ENCODE results near the gene TNPO2.
A peak's percentile ranks its signal among the peaks of the same experiment; 100 is the strongest.

Gene TNPO2

DNA sequence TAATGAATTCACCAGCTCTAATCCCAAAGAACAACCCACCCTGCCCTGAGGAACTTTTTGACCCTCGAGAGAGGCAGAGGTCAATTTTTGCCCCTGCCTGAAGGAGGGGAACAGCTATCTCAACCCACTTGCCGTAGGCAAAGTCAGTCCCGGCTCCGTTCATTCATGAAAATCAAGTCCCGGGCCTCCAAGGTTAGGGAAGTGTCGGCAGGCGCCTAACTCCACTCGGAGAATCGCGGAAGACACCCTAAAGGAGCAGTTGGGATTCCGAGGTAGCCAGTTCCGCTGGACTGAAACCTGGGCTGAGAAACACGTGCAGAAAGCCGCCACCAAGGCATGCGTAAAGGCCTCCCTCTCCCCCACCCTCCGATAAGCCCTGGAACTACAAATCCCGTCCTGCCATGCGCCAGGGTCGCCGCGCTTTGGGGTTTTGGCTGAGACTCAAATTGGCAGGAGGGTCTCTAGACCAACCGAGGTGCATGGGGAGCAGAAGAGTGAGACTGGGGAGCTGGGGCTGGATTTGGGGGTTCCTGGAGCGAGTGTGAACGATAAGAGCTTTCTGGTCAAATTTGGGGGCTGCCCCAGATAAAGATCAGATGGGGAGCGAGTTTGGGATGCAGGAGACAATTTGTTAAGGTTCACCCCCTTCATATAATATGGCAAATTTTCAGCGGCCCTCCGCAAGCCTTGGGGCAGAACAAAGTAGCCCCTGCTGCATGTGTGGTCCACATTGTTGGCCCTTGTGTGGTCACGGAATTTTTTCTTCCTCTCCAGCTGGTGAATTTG is at the start of gene TNPO2:
Gene TNPO2 (minus strand): TSS at position 292 of the 786 bp plus-strand sequence. CDS start 2,955 bp downstream, outside the sequence.
- peak; percentile 83 to 87 for DNase-seq

DNA sequence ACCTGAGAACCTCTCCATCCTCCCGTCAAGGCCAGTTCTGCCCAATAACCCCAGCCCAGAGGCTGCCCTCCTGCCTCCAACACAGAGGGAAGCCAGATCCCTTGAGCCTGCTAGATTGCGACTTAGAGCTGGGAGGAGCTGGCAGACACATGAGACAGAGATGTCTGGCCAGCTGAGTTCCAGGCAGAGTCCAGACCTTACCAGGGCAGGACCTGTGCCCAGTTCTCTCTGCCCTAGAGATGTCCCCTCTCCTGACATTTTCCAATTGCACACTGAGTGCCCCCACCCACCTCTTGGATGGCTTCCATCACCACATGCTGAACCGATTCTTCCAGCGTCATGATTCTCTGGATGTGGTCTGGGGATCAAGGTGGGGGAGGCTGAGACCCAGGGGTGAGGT is 48.6 kb upstream of the TNPO2 start:
- no peak for DNase-seq

DNA sequence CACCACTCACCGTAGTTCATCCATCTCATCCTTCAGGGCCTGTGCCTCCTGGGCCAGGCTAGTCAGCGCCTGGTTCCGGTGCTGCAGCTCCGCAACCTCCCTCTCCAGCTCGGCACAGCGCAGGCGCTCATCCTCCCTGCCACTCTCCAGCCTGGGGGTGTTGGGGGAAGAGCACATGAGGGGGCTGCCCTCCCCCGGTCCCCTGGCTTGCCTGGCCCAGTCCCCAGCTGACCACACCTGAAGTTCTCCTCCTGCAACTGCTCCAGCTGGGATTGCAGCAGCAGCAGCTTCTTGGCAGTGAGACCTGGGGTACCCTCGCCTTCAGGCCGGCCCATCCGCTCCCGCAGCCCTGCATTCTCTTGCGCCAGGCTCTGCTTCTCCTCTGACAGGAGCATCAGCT is 47.2 kb upstream of the TNPO2 start:
- DNase-seq: no peak

DNA sequence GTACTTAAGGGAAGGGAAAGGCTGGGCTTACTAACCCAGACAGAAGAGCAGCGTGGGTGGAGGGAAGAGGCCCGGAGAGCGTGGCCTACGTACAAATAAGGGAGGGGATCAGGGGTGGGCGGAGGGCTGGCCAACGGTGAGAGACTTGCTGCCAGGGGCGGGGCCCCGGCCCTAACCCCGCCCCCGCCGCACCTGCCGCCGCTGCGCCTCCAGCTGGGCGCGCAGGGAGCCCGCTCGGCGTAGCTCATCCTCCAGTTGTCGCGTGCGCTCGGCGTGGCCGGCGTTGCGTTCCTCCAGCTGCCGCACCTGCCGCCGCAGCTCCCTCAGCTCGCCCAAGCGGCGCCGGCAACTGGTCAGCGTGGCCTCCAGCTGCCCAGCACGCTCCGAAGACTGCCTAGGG is 46.0 kb upstream of the TNPO2 start:
- no peak for DNase-seq

DNA sequence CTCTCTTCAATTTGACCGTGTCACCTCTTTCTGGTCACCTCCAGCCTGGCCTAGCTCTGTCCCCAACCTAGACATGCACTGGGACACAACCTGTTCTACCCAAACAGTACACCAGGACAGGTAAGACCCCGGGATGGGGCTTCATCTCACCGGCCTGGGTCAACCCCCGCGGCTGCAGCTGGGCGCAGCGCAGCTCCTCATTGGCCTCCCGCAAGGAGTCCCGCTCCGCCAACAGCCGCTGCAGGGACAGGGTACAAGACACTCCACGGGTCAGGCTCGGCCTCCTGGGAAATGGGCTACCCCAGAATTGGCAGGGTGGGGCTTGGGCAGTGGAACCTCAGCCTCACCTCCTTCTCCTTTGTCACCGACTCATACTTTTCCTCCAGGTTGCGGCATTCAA is 43.9 kb upstream of the TNPO2 start:
- DNase-seq: no peak

DNA sequence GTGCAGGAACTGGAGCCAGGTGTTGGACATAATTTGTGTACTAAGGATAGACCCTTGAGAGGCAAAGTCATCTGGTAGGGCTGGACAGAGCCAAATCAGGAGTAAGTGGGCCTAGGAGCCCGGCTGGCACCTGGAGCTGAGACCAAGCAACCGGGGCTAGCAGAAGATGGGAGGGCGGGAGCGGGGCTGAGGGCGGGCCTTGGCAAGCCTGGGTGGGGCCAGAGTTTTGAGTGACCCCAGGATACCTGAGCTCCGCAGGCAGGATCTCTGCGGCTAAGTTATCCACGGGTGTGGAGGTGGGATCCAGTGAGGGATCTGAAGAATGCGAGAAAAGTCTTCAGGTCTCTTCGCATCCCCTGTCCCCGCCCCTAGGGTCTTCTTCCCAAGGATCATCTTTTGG is 43.4 kb upstream of the TNPO2 start:
- DNase-seq: no peak

DNA sequence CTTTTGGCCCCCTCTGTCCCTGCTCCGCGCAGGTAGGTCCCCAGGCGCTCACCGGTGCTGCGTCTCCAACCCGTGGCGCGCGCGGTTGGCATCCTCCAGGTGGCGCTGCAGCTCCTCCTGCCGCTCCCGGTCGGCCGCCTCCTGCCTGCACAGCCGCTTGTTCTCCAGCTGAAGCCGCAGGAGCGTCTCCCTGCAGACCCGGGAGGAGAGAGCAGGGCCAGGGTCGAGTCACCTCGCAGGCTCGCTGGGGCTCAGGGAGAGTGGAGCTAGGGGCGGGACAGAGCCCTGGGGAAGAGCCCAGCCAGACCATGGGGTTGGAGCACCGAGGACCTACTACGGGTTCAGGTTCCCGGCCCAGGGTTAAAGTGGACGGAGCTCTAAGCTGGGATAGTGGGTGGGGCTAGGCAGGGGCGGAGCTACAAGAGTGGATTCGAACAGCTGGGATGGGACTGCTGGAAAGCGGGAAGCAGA is 42.4 kb upstream of the TNPO2 start:
- DNase-seq: no peak

DNA sequence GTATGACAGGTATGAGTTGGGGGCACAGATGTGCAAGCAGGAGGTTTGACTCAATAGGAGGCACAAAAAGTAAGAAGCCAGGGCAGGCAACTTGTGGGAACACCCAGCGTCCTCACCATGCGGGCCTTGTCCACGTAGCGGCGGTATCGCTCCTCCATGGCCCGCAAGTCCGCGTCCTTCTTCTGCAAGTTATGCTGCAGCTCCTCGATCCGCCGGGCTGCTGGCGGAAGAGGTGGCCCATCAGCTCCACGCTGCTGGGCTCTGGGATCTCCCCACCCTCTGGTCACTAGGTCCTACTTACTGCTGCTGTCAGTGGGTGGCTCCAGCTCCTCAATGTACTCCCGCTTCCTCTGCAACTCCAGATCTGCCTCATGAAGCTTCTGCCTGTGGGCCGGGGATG is 41.0 kb upstream of the TNPO2 start:
- DNase-seq: no peak

DNA sequence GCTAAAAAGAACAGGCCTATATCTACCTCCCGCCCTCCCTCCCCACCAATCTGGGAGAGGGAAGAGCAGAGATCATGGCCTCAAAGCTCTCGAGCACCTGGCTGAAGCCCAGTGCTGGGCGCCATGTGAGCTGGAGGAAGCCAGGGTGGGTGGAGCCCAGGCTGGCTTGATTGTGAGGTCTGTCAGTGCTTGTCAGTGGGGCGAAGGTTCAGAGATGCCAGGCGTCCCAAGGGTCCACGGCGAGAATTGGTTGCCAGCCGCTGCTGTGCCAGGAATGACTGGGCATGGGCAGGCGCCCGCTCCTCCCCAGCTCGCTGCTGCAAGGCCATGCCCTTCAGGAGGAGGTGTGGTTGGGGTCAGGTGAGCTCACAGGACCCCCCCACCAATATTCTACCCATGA is 39.4 kb upstream of the TNPO2 start:
- DNase-seq: no peak

DNA sequence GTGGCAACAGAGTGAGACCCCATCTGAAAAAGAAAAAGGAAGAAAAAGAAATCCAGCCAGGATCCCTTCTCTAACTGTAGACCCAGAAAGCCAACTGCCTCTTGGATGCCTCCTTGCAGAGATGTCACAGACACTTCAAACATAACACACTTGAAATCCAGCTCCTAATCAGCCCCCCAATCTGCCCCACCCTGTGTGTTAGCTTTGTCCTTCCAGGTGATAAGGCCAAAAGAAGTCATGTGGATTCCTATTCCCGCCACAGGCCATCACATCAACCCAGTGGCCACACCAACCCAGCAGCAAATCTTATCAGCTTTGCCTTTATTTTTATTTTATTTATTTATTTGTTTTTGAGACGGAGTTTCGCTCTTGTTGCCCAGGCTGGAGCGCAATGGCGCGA is 36.0 kb upstream of the TNPO2 start:
- DNase-seq: no peak

DNA sequence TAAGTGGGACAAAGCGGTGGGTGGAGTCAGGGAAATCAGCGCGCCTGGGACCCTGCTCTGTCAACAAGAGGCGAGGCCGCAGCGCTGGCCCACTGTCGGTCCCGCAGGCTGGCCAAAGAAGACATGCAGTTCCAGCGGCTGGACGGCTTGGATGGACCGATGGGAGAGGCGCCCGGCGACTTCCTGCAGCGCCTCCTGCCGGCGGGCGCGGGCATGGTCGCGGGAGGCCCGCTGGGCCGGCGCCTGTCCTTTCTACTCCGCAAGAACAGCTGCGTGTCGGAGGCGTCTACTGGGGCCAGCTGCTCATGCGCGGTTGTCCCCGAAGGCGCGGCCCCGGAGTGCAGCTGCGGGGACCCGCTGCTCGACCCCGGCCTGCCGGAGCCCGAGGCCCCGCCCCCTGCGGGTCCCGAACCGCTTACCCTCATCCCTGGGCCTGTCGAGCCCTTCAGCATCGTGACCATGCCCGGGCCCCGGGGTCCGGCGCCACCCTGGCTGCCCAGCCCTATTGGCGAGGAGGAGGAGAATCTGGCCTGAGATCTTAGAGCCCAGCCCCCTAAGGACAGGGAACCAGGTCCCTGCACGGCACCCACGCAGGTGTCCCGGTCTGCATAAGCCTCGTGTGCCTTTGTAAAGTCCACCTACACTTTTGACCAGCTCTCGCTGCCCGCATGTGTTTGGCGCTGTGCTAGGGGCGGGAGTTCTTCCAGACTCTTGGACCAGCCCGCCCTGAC is 34.0 kb upstream of the TNPO2 start:
- DNase-seq: peak; percentile 65 to 80

DNA sequence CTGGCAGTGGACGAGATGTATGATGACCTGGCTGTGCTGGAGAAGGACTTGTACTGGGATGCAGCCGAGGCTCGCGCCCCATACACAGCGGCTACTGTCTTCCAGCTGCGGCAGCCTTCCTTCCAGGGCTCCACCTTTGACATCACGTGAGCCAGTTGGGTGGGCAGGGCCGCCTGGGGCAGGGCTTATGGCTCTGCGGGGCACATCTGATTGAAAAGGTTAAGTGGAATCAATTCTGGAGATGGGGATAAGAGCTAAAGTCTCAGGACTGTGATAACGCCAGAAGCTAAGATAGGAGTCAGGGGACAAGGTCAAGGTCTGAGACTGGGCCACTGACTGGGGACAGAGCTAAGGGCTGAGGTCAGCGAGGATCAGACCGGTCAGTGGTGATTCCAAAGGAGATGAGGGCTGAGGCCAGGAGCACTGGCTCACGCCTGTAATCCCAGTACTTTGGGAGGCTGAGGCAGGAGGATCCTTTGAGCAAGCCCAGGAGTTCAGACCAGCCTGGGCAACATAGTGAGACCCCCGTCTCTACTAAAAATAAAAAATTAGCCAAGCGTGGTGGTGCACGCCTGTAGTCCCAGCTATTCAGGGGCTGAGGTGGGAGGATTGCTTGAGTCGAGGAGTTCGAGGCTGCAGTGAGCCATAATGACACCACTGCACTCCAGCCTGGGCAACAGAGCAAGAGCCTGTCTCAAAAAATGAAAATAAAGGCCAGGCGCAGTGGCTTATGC is 32.6 kb upstream of the TNPO2 start:
- DNase-seq: no peak

DNA sequence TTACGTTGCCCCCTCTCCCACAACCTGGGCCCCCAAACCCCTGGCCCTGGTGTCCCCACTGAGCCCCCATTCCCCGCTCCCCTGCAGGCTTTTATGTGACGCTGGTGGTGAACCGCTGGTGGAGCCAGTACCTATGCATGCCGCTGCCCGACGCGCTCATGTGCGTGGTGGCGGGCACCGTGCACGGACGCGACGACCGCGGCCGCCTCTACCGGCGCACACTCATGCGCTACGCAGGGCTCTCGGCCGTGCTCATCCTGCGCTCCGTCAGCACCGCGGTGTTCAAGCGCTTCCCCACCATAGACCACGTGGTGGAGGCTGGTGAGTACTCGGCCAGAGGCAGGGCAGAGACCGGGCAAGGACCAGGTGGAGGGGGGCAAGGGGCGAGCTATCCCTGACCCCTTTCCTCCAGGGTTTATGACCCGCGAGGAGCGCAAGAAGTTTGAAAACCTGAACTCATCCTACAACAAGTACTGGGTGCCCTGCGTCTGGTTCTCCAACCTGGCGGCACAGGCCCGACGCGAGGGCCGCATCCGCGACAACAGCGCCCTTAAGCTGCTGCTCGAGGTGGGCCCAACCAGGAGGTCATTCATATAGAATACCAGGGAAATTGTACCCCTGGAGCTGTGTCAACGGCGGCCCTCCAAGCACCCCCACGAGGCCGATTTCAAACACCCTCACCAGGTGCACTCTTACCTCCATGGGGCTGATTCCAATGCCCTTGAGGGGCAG is 30.9 kb upstream of the TNPO2 start:
- no peak for DNase-seq

DNA sequence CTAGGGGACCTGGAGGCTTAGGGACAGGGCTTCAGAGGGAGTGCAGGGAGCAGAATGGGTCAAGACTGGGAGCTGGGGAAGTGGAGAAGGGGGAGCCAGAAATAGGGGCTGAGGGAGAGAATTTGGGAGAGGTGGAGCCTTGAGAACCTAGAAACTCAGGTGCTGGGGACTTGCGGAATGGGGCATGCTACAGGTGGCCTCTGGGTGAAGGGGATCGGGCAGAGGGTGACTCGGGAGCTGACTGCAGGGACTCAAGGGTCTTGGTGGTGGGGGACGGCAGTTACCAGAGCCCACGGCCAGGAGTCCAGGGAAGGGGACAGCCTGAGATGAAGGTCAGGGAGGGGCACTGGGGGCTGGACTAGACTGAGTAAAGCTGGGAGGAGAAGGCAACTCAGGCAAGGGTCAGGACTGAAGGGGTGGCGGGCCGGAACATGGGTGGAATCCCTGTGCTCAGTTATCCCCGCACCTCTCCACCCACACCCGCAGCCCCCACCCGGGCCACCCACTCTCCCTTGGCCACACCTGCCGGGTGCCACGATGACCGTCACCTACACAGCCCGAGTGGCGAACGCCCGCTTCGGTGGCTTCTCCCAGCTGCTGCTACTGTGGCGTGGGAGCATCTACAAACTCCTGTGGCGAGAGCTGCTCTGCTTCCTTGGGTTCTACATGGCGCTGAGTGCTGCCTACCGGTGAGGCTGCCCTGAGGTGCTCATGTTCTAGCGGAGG is 28.5 kb upstream of the TNPO2 start:
- no peak for DNase-seq

DNA sequence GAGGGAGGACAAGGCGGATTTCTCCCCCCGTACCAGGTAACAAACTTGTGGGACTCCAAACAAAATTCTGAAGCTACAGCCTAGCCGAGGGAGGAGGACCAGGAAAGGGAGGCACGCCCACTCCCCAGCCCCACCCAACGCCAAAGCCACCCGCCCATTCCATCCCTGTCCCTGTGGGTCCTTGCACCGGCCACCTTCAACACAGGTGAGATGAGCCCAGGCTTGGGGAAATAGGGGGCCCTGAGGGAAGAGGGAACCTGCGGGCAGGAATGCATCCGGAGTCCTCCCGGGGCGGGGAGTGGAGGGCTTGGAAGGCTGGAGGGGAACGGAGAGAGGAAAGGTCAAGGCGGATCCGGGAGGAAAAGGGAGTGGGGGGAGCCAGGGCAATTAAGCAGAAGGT is 27.9 kb upstream of the TNPO2 start, which contains the start of gene BEST2:
Gene BEST2 (plus strand): TSS at position 157 of the 400 bp plus-strand sequence. CDS start 802 bp downstream, outside the sequence.
- no peak for DNase-seq

DNA sequence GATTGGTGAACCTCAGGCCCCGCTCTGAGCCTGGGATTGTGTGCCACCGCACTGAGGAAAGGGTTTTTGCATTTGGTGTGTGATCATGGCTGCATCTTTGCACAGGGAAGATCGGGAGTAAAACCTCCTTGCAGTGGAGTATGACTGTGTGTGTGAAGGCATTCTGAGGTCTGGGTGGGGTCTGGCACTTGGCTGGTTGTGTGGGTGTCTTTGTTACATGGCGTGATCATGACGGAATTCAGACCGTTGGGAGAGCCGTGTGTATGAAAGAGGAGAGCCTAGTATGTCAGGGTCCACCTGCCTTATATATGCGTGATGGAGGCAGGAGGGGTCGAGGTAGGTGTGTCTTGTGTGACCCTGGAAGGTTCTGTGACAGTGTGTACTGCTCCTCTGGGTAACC is 27.1 kb upstream of the TNPO2 start:
- DNase-seq: no peak

DNA sequence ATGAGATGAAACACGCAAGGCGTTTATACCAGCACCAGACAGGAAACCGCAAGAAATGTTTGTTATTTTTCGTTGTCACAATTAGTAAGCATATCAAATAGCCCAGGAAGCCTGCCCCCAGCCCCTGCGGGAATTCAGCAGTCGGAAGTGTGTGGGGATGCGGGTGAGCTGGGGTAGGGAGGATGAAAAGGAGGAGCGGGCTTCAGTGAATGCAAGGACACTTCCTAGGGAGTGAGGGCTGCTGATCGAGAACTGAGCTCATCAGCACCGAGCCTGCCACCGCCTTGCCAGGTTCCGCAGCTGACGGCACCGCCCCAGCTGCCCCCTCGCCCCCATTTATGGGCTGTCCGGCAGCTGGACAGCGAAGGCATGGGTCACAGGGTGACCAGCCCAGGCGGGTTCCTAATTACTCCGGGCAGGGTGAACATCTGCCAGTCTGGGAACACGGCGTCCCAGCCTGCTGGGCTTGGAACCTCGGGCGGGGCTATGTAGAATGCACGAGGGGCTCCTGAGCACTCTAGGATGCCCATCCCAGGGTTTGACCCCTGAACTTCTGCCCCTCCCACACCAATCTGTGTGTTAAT is 26.3 kb upstream of the TNPO2 start:
- no peak for DNase-seq

DNA sequence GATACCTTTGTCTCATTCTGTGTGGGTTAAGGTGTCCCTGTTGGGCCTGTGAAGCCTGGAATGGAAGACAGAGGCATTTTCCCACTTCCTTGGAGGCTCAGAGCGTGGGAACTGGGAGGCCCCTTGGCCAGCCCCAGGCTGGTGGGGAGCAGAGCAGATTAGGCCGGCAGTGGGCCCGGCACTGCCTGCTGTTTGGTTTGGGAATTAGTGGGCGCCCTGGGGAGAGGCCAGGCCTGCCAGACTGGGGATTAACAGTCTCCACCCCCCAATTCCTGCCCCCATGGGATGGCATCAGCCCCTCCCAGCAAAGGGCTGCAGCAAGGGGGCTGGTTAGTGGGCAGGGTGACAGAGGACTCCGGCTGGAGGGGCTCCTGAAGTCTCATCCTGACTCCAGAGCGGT is 24.8 kb upstream of the TNPO2 start:
- peak in 1 of 2 experiments; percentile 47 for DNase-seq

DNA sequence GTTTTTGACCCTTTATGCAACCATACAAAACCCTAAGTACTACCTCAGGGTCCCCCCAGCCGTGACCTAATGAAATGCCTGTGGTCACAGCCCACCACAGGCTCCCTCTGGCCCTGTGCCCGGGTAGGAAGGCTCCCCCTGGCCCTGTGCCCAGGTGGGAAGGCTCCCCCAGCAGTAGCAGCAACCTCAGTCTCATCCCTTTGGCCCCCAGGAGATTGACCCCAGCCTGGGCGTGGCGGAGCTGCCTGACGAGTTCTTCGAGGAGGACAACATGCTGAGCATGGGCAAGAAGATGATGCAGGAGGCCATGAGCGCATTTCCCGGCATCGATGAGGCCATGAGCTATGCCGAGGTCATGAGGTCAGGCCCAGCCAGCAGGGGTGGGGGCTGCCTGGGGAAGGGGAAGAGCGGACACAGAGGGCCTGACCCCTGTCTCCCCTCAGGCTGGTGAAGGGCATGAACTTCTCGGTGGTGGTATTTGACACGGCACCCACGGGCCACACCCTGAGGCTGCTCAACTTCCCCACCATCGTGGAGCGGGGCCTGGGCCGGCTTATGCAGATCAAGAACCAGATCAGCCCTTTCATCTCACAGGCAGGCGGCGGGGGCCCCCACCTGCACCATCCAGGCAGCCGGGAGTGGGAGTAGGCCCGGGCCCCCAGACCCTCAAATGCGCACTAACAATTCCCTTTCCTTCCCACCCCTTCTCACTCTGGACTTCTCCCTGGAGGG is 21.6 kb upstream of the TNPO2 start:
- no peak for DNase-seq

DNA sequence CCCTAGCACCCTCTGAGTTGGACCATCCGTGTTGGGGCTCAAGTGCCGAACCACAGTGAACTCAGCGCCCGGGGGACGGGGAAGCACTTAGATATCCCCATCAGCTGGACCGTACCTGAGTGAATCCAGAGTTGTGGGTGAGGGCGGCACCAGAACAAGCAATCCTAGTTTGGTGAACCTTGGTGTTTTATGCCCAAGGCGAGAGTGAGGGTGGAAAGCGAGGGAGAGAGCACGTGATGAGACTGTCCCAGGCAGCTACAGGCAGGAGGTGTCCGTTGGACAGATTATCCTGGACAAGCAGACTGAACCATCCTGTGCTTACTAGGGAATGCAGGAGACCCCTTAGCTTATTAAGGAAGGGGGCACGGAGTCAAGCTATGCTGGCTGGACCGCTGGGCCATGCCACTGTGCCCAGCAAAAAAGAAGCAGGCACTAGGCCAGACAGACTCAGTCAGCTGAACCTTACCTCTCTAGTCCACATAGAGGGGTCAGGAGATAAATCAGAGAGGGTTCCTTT is 14.2 kb upstream of the TNPO2 start:
- no peak for DNase-seq

Data from NCI-H524 (cell line).